C4-2B (cell line): ENCODE data around the gene HOXD9.

Experiments
- H3K27ac ChIP-seq: fragments of 450-650 bp; 2 replicates; pipeline ENCODE4 v1.5.1; 2017
- CTCF ChIP-seq: fragments of 450-650 bp; conservative IDR thresholded peaks from 2 replicates; pipeline ENCODE4 v1.5.1; 2017; ENCODE audit warnings: mild to moderate bottlenecking
- ZFX ChIP-seq: fragments of 450-650 bp; IDR thresholded peaks from 2 replicates; pipeline ENCODE4 v1.6.1; 2017

HOXD9 gene

GRCh38 chr2:176138526-176138922 is 16.0 kb downstream of the HOXD9 start:
- no peak overlapping the region for H3K27ac ChIP-seq
- no peak for TF ChIP-seq ZFX
- no peak for TF ChIP-seq CTCF

GRCh38 chr2:176138923-176139660 is 16.6 kb downstream of the HOXD9 start:
- TF ChIP-seq ZFX, result no peak
- TF ChIP-seq CTCF, result no peak
- no peak overlapping the region for H3K27ac ChIP-seq

- H3K27ac ChIP-seq, result no peak overlapping the region
- TF ChIP-seq ZFX (no peak), CTCF (no peak)
Observed at GRCh38 chr2:176139661-176140512, 17.4 kb downstream of the HOXD9 start.

GRCh38 chr2:176140513-176141317 is 18.2 kb downstream of the HOXD9 start:
- TF ChIP-seq CTCF, result peak; percentile 94
- TF ChIP-seq ZFX, result no peak
- H3K27ac ChIP-seq, result no peak overlapping the region

- H3K27ac ChIP-seq, result no peak overlapping the region
- TF ChIP-seq ZFX (no peak), CTCF (no peak)
Observed at GRCh38 chr2:176142281-176142680, 19.8 kb downstream of the HOXD9 start.

- no peak overlapping the region for H3K27ac ChIP-seq
- TF ChIP-seq CTCF, result no peak
- no peak for TF ChIP-seq ZFX
Observed at GRCh38 chr2:176145085-176145969, 22.8 kb downstream of the HOXD9 start.
